HL-60/S4 treated with phorbol 12-myristate 13-acetate at 8.2 ng/mL for 4 days and 3 days (cell line): ENCODE results near the gene NLK.

ENCODE experiments used
- in situ Hi-C: fragments of 300-500 bp; cut with MboI; formaldehyde crosslinking; loops from 2 replicates; pipeline ENCODE4 v1.15.0; 2022; ENCODE audit warnings: low sequenced_read_pairs

Gene NLK

DNA sequence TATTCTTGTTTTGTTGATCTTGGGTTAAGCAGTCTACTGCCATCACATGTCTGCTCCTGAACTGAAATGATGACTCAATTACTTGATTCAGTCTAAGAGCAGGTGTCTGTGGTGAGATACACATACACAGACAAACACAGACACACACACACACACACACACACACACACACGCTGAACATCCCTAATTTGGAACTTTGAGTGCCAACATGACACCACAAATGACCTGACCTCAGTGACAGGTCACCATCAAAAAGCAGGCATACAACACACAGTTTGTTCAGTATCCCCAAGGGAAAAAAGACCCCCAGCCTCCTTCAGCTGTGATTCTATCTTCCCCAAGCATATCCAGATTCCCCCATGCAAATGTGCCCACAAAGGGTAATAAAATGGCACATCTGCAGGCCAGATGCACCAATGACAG is 146.4 kb downstream of the NLK start:
- in situ Hi-C loops = no loop called here

DNA sequence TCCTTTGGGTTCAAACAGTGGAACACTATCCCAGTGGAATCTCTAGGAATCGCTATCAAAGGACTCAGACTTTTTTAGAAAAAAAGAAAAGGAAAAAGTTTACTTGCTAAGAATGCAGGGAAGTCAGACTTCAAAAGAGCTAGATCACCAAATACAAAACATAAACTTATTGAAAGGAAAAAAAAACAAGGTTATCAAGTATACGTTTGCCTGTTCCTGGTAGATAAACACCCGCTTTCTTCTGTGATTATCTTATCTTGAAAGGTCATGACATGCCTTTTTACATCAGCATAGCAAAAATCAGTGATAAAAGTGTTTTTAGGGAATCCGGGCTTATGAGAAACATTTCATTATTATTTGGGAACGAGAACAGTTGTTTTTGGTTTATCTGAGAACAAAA is 147.2 kb downstream of the NLK start:
- in situ Hi-C loops = no loop called here

DNA sequence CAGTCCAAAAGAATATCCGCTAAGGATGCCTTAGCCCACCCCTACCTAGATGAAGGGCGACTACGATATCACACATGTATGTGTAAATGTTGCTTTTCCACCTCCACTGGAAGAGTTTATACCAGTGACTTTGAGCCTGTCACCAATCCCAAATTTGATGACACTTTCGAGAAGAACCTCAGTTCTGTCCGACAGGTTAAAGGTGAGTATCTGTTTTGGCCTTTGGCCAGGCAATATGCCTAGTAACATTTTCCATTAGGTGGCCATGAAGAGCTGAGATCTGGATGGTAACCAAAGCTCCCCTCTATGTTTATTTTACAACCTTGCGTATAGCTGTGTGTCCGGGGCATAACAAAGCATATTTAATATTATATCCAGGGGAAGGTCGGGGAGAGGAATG is 148.5 kb downstream of the NLK start:
- in situ Hi-C loops = no loop called here

DNA sequence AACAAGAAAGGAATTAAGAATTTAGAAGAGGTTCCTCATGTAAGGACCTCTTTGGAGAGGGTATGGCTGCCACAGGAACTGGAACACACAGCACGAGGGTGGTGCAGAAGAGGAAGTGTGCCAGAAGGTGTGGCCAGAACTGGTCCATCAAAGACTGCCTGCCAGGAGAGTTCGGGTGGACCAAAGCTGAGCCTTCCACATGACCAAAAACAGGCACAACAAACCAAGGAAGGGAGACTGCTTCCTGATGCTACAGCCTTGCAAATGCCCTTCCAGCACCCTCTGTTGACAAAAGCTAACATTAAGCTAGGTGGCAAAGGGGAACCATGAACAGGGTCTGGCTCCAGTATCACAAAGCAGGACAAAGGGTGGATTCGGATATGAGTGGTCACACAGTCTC is 150.8 kb downstream of the NLK start:
- in situ Hi-C loops = no loop called here

DNA sequence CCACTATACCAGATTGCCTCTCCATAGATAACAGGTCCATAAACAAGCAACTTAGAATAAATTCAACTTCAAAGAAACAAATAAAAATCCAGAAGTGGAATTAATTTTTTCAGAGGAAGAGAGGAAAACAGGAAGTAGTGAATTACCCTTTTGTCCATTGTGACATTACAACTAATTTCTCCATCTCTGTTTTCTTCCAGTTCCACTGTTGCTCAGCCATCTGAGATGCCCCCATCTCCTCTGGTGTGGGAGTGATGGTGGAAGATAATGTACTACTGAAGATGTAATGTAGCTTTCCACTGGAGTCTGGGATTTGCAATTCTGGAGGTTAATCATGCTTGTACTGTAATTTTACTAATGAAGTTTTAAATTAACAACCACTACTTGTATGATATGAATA is 151.9 kb downstream of the NLK start:
- in situ Hi-C loops = no loop called here

DNA sequence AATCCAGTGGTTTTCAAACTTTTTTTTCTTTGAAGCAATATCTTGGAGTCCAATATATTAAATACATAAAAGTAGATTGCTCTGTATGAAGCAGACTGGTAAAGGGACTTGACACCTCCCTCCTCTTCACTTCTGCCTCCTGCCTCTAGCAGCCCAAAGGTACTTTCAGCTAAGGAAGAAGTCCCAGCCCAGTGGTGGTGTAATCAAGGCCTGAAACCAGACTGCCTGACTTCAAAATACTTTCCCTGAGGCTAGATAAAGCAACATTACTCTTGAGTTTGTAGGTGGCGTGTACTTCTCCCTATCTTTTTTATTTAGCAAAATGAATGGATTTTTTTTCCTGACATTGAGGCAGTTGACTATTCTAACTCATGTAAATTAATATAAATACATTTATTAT is 154.2 kb downstream of the NLK start:
- in situ Hi-C loops = no loop called here

DNA sequence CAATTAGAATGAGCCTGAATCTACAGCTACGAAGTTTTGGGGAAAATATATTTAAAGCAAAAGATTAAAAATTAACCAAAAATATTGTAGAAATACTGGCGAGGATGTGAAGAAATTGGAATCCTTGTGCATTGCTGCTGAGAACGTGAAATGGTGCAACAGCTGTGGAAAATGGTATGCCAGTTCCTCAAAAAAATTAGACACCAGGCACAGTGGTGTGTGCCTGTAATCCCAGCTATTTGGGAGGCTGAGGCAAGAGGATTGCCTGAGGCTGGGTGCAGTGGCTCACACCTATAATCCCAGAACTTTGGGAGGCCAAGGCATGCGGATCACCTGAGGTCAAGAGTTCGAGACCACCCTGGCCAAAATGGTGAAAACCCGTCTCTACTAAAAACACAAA is 156.6 kb downstream of the NLK start:
- in situ Hi-C loops = no loop called here

DNA sequence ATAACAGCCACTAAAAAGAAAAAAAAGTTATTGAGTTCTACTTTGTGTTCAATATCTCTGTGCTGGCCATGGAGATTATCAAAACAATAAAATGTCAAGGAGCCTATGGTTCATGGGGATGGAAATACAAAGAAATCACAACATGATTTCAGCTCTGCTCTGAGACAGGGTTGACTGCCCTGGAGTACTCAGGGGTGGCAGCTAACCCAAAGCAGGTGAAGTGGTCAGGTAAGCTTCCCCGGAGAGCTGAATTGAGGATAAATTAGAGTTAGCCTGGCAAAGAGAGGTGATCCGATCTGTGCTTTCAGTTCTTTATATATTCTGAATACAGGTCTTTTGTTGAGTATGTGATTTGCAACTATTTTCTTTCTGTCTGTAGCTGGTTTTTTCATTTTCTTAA is 157.3 kb downstream of the NLK start:
- in situ Hi-C loops = loop anchor here (25.0 kb wide), 1 partner anchor 387 kb away; the partner anchor contains the start of gene NOS2

DNA sequence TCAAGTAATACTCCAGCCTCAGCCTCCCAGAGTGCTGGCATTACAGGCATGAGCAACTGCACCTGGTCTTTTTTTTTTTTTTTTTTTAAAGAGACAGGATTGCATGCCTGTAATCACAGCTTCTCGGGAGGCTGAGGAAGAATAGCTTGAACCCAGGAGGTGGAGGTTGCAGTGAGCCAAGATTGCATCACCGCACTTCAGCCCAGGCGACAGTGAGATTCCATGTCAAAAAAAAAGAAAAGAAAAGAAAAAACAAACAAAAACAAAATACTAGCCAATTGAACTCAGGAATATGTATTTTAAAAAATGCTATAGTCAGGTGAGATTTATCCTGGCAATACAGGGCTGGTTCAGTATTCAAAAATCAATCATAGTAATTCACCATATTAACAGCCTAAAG is 158.8 kb downstream of the NLK start:
- in situ Hi-C loops = loop anchor here (25.0 kb wide), 1 partner anchor 389 kb away; the partner anchor contains the start of gene NOS2

DNA sequence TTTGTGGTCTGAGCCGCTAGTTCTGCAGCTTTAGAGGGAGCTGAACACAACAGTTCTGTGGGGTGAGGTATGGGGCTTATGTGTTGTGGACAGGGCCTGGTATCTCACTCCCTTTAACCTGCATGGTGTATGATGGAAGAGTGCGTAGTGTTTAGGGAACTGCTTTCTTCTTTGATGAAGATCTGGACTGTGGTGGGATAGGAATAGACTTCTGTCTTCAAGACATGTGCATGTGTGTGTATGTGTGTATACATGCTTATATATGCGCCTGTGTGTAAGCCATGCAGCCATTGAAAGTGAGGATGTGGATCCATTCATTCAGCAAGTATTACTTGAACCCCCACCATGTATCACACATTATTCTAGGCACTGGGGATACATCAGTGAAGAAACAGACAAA is 161.8 kb downstream of the NLK start:
- in situ Hi-C loops = loop anchor here (25.0 kb wide), 1 partner anchor 392 kb away; the partner anchor contains the start of gene NOS2

DNA sequence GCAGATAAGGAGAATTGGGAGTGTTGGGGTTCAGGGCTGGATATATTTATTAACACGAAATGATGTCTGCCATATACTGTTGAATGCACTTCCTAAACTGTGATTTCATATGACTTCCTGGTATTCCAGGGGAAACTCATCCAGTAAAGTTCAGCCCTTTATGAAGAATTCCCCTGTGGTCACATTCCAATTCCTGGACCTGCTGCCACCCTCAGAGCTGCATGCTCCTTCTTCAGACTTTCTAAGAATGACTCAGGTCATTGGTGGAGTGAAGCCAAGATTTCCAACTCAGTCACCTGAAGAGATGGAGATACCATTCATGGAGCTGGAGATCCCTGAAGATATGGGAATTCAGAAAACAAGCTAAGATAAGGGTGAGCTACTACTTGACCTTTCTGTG is 162.3 kb downstream of the NLK start:
- in situ Hi-C loops = loop anchor here (25.0 kb wide), 1 partner anchor 392 kb away; the partner anchor contains the start of gene NOS2

DNA sequence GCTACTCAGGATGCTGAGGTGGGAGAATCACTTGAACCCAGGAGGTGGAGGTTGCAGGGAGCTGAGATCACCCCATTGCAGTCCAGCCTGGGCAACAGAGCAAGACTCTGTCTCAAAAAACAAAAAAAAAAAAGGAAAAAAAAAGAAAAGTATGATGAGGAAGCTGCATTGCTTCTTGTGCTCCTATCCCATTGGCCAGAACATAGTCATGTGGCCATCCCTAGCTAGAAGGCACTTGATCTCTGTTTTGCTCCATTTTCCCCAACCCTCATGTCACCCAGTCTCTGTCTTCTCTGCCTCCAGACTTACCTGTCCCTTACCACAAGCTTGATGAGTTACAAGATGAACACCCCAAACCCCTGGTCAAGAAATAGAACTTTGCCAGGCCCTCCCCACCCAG is 163.8 kb downstream of the NLK start:
- in situ Hi-C loops = loop anchor here (25.0 kb wide), 1 partner anchor 394 kb away; the partner anchor contains the start of gene NOS2

DNA sequence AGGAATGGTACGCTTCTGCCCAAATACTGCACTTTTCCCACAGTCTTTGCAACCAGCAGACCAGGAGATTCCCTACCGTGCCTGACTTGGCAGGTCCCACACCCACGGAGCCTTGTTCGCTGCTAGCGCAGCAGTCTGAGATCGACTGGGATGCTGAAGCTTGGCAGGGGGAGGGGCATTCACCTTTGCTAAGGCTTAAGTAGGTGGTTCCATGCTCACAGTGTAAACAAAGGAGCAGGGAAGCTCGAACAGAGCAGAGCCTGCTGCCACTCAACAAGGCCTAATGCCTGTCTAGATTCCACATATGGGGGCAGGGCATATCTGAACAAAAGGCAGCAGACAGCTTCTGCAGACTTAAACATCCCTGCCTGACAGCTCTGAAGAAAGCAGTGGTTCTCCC is 169.3 kb downstream of the NLK start:
- in situ Hi-C loops = loop anchor here (25.0 kb wide), 1 partner anchor 400 kb away; the partner anchor contains the start of gene NOS2

DNA sequence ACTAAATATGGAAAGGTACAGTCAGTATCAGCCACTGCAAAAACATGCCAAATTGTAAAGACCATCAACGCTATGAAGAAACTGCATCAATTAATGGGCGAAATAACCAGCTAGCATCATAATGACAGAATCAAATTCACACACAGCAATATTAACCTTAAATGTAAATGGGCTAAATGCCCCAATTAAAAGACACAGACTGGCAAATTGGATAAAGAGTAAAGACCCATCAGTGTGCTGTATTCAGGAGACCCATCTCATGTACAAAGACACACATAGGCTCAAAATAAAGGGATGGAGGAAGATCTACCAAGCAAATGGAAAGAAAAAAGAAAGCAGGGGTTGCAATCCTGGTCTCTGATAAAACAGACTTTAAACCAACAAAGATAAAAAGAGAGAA is 171.1 kb downstream of the NLK start:
- in situ Hi-C loops = loop anchor here (25.0 kb wide), 1 partner anchor 401 kb away; the partner anchor contains the start of gene NOS2

DNA sequence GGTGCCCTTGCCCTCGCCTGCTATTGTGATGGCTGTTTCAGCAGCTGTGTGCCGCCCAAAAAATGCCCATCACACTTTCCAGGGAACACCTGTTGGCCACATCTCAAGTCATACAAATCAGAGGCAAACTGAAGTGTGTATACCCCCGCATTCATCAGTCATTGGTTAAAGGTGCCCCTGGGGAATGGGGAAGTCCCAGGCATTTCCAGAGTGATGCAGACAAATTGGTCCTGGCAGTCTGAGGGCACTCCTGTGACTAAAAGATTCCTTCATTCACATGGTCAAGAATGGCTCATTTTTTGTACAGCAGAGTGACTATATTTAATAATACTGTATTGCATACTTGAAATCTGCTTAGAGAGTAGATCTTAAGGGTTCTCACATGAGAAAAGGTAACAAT is 173.6 kb downstream of the NLK start:
- in situ Hi-C loops = loop anchor here (25.0 kb wide), 1 partner anchor 404 kb away; the partner anchor contains the start of gene NOS2

DNA sequence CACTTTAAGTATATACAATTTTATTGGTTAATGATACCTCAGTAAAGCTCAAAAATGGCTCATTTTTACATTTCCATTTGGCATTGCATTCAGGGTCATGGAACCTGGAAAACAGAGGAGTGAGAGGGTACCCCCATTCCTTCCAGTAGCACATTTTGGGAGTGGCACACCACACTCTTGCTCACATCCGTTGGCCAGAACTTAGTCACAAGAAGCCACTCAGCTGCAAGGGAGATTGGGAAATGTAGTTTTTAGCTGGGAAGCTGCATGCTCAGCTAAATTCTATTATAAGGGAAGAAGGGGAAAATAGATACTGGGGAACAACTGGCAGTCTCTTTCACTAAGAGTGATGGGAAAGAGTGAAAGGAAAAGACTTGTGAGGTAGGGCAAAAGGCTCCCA is 174.1 kb downstream of the NLK start:
- in situ Hi-C loops = loop anchor here (25.0 kb wide), 1 partner anchor 404 kb away; the partner anchor contains the start of gene NOS2

DNA sequence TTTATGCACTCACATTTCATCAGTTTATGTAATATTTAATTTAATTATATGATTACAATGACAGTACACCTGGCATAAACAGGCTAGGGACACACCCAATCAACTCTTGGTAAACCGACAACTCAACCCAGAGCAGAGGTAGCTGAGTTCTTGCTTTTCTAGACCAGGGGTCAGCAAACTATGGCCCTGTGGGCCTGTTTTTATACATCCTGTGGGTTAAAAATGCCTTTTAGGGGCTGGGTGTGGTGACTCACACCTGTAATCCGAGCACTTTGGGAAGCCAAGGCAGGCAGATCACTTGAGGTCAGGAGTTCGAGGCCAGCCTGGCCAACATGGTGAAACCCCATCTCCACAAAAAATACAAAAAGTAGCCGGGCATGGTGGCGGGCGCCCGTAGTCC is 177.3 kb downstream of the NLK start:
- in situ Hi-C loops = loop anchor here (25.0 kb wide), 1 partner anchor 407 kb away; the partner anchor contains the start of gene NOS2

DNA sequence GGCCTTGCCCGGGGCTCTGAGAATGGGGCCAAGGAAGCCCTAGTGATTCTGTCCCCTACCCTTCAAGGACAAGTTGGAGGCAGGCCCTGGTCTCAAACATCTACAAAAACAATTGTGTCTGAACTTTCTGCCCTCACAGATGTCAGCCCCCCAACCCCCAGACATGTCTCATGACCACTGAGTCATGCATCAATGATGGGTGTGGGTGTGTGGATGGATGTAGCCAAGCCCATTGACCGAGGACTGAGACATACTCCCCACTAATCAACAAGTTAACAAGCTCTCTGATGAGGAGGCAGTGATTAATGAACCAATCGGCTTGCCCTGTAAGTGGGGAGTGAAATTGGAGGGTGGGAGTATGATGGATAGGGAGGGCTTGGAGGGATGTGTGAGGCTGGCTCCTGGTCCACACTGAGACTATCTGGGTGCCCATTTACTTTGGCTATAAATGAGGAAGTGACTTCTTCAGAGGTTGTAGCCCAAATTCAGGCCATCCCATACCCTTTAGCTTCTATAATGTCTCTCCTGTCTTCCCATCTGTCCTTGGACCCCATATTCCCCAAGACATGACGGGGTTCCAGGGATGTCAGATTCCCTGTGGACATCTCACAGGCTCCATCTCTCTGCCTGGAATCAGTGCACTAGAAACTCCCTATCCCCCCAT is 179.4 kb downstream of the NLK start:
- in situ Hi-C loops = loop anchor here (25.0 kb wide), 1 partner anchor 410 kb away; the partner anchor contains the start of gene NOS2

DNA sequence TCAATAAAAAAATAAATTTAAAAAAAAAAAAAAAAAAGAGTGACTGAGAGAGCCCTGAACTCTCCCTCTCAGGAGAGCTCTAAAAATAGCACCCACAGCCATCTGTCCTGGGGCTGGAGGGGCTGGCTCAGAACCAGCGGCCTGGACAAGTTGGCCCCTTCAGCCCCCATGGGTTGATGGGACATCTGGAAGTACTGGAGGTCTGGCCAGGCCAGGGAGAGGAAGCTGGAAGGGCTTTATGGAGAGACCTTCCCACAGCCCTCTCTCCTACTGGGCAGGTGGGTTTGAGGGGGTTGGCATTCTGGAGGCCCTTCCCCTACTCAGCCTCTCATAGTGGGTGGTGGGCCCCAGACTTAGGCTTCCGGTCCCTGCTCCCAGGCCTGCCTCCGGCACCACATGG is 182.8 kb downstream of the NLK start:
- in situ Hi-C loops = no loop called here

DNA sequence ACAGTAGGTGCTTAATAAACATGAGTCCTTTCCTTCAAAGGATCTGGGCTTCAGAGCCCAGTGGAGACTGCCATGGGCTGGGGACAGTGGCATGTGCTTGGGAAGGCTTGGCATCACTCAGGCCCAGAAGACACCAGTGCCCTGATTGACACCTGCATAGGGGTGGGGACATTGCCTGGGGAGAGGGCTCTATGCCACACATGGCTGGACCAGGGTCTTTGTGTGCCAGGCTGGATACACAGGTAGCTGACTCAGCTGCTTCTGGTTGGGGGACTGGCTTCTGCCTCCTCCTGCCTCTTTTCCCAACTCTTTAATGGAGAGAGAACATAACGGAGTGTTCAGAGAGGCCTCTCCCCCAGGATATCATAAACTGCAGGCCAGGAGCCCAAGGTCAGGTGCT is 183.4 kb downstream of the NLK start:
- in situ Hi-C loops = no loop called here

DNA sequence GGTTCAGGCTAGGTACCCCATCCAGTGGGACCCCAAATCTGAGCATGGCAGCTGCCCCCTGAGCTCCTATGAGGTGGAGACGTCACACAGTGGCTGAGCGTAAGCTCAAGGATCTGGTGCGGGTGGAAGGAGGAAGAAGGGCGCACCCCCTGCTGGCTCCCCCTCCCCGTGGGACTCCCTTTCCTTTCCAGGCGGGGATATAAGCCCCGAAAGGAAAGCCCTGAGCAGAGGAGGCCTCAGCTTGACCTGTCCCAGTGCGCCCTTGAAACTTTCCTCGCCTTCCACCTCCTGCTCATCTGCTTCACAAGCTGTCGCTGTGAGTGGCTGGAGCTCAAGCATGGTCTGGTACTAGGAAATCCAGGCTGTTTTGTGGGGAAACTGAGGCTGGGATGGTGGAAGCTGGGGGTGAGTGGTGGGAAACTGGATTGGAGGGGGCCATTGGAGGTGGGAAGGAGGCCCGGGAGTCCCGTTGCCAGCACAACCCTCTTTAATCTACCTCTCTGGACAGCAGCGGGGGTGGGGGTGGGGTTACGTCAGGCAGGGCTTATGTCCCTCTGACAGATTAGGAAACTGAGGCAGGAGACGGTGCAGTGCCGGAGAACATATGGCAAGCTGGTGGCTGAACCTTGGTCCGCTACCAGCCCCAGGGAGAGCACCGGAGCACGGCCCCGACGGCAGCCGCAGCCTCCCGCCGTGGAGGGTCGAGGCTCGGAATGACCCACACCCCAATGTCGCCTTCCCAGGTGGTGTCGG is 184.3 kb downstream of the NLK start:
- in situ Hi-C loops = no loop called here
